Peyer's patch (tissue), 4 donors: ENCODE measurements around the gene DDAH1. TPM values are rescaled to one million over a fixed set of nuclear protein-coding genes. Genes with fewer than 3 reads are reported as not detected.

Experiments
- DNase-seq, 3 donors: peaks; one replicate each; pipeline ENCODE4 v3.0.0-alpha.2; 2017 to 2019
- H3K27ac ChIP-seq, 4 donors: fragments of 200-600 bp; sonication (generic); one replicate each; pipeline ENCODE4 v1.5.1; 2016 to 2019
- H3K27me3 ChIP-seq, 2 donors: fragments of 200-600 bp; sonication (generic); one replicate each; pipeline ENCODE4 v1.5.1; 2019
- H3K36me3 ChIP-seq, 3 donors: fragments of 200-600 bp; sonication (generic); one replicate each; pipeline ENCODE4 v1.5.1; 2016 to 2019
- H3K4me1 ChIP-seq, 4 donors: fragments of 200-600 bp; sonication (generic); one replicate each; pipeline ENCODE4 v1.5.1; 2016 to 2019
- H3K4me3 ChIP-seq, 4 donors: fragments of 200-600 bp; sonication (generic); 1 replicate in 3 of 4; 2 replicates in 1 of 4; pipeline ENCODE4 v1.5.1; 2016 to 2019; ENCODE audit warnings: mild to moderate bottlenecking in 1 of 4
- H3K9me3 ChIP-seq, 4 donors: fragments of 200-600 bp; sonication (generic); one replicate each; pipeline ENCODE4 v1.5.1; 2016 to 2019; ENCODE audit warnings: mild to moderate bottlenecking in 1 of 4
- POLR2A ChIP-seq, 2 donors: fragments of 450-650 bp; IDR thresholded peaks; one replicate each; pipeline ENCODE4 v1.5.1; 2017; ENCODE audit warnings: antibody characterized with exemption in 2 of 2, mild to moderate bottlenecking in 2 of 2, moderate library complexity in 2 of 2
- total RNA-seq, 4 donors: library from RNA; depleted of rRNA; stranded (reverse); fragments of >200 nt; gene quantifications; one replicate each; pipeline ENCODE4 v1.1.0, GENCODE V29; 2016
- TF ChIP-seq, protein P1 (sequence below), 6 experiments: fragments of 450-650 bp in 4 of 6; fragments of 200-600 bp in 2 of 6; sonication (generic) in 1 of 6; IDR thresholded peaks; one replicate each; pipeline ENCODE4 v1.5.1; 2017 to 2019; ENCODE audit warnings: antibody characterized with exemption in 6 of 6, mild to moderate bottlenecking in 3 of 6, moderate library complexity in 1 of 6

DDAH1 gene
- total RNA-seq, 4 donors from 2014 or later, result 40.8 to 60.2 (median 51.2) TPM

GRCh38 chr1:85342207-85342606 is 122.8 kb downstream of the DDAH1 start:
- no peak for TF ChIP-seq POLR2A (IDR thresholded peaks at IDR 0.05)
- TF ChIP-seq, protein P1, sequence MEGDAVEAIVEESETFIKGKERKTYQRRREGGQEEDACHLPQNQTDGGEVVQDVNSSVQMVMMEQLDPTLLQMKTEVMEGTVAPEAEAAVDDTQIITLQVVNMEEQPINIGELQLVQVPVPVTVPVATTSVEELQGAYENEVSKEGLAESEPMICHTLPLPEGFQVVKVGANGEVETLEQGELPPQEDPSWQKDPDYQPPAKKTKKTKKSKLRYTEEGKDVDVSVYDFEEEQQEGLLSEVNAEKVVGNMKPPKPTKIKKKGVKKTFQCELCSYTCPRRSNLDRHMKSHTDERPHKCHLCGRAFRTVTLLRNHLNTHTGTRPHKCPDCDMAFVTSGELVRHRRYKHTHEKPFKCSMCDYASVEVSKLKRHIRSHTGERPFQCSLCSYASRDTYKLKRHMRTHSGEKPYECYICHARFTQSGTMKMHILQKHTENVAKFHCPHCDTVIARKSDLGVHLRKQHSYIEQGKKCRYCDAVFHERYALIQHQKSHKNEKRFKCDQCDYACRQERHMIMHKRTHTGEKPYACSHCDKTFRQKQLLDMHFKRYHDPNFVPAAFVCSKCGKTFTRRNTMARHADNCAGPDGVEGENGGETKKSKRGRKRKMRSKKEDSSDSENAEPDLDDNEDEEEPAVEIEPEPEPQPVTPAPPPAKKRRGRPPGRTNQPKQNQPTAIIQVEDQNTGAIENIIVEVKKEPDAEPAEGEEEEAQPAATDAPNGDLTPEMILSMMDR (IDR thresholded peaks at IDR 0.05), result no peak
- Histone ChIP-seq H3K27ac (no peak overlapping the region), H3K36me3 (no peaks in the 10 kb centered on the region), H3K4me1 (no peaks in the 10 kb centered on the region), H3K4me3 (no peak overlapping the region), H3K9me3 (no peaks in the 10 kb centered on the region), H3K27me3 (no peaks in the 10 kb centered on the region)
- no peak for DNase-seq

DNA sequence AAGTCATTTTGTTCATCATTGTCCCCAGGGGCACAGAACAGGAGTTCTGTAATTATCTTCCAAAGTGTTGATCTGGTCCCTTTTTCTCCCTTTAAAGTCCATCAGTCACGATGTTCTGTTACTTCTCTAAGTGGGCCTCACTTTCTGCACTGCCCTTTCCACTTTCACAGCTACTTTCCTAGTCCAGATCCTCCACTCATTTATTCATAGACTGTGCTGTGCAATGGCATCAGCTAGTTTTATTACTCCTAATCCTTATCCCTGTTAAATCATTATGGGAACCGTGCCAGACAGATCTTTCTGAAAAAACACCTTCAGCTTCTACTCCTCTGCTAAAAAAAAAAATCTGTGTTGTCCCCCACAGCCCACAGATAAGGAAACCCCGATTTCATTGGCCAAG is 124.5 kb downstream of the DDAH1 start:
- H3K27me3 ChIP-seq, result no peaks in the 10 kb centered on the region
- H3K36me3 ChIP-seq, result no peaks in the 10 kb centered on the region
- H3K4me1 ChIP-seq, result no peaks in the 10 kb centered on the region
- no peak for DNase-seq
- no peak overlapping the region for H3K27ac ChIP-seq
- no peak overlapping the region for H3K4me3 ChIP-seq
- TF ChIP-seq, protein P1 (IDR thresholded peaks at IDR 0.05), result no peak
- no peak for TF ChIP-seq POLR2A (IDR thresholded peaks at IDR 0.05)
- no peaks in the 10 kb centered on the region for H3K9me3 ChIP-seq

- Histone ChIP-seq H3K9me3 (no peaks in the 10 kb centered on the region), H3K4me3 (no peak overlapping the region), H3K36me3 (no peaks in the 10 kb centered on the region), H3K27ac (no peak overlapping the region), H3K27me3 (no peaks in the 10 kb centered on the region), H3K4me1 (no peaks in the 10 kb centered on the region)
- no peak for DNase-seq
- no peak for TF ChIP-seq POLR2A (IDR thresholded peaks at IDR 0.05)
- TF ChIP-seq, protein P1 (IDR thresholded peaks at IDR 0.05), result no peak
These were observed 125.1 kb downstream of the DDAH1 start for GRCh38 chr1:85339656-85340399.

DNA sequence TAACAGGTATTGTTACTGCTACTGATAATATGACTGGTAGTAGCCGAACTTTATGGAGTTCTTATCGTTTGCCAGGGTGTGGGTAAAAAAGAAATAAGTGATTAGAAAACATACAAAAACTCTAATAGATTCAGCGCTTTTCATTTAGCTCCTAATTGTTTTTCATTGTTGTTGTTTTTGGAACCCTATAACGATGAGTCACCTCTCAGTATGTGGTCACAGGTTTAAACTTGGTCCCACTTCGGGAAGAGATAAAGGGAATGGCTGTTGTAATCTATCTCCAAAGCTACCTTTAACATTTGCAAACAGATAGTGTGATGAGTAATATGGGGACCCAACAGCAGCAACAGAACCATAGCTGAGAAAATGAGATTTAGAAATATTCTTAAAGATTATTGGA is 125.9 kb downstream of the DDAH1 start:
- H3K9me3 ChIP-seq, result no peaks in the 10 kb centered on the region
- no peak overlapping the region for H3K4me3 ChIP-seq
- no peaks in the 10 kb centered on the region for H3K36me3 ChIP-seq
- H3K27ac ChIP-seq, result no peak overlapping the region
- DNase-seq, result no peak
- TF ChIP-seq POLR2A (IDR thresholded peaks at IDR 0.05), result no peak
- TF ChIP-seq, protein P1 (IDR thresholded peaks at IDR 0.05), result no peak
- H3K4me1 ChIP-seq, result no peaks in the 10 kb centered on the region
- no peaks in the 10 kb centered on the region for H3K27me3 ChIP-seq

- TF ChIP-seq, protein P1 (IDR thresholded peaks at IDR 0.05), result no peak
- no peak for TF ChIP-seq POLR2A (IDR thresholded peaks at IDR 0.05)
- Histone ChIP-seq H3K27ac (no peak overlapping the region), H3K4me1 (peaks cover 0 to 7% (median 0%) of the 10 kb centered on the region in 4 donors)
These were observed 130.0 kb downstream of the DDAH1 start for GRCh38 chr1:85334962-85335361.

More at GRCh38 chr1:85334962-85335361, 130.0 kb downstream of the DDAH1 start:
- Histone ChIP-seq H3K4me3 (no peak overlapping the region), H3K9me3 (no peaks in the 10 kb centered on the region), H3K36me3 (no peaks in the 10 kb centered on the region), H3K27me3 (no peaks in the 10 kb centered on the region)
- DNase-seq, result no peak
